ENCODE data around the gene DENND6A.
A peak's percentile ranks its signal among the peaks of the same experiment; 100 is the strongest.
"Not testable (repeated sequence)": the region's sequence is repeated elsewhere in the genome, so short reads cannot be mapped to it uniquely, and the experiment has no call there.

DENND6A gene

DNA sequence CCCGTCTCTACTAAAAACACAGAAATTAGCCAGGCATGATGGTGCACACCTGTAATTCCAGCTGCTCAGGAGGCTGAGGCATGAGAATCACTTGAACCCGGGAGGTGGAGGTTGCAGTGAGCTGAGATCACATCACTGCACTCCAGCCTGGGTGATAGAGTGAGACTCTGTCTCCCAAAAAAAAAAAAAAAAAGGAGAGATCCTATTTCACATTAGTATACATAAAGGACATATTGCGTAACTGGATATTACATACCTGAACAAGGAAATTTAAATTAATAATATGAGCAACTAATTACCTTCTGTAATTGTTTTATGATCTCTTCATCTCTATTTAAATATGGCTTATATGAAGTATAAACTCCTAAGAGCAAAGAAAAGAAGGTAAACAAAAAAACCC is 58.6 kb downstream of the DENND6A start:
- DNase-seq (ENCODE audit: low spot score) = not testable (repeated sequence)

DNA sequence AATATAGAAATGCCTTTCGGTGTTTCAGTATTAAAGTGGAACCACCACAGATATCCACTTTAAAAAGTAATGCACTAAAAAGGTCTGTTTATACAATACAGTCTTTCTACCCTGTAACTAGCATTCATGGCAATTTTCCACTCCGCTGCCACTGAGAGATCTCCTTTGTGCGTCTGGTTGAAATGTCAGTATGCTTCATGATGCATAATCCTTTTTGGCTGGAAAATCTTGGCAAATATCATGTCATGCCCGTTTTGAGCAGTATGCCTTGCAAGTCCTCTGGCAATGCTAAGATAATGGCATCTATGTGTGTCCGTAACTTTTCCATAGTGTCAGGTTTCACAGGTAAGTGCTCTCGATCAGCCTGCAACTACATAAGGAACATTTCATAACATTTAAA is 64.9 kb downstream of the DENND6A start:
- no peak for DNase-seq (ENCODE audit: low spot score)

GRCh38 chr3:57624801-57625200 is 68.1 kb downstream of the DENND6A start:
- no peak for DNase-seq (ENCODE audit: low spot score)

DNA sequence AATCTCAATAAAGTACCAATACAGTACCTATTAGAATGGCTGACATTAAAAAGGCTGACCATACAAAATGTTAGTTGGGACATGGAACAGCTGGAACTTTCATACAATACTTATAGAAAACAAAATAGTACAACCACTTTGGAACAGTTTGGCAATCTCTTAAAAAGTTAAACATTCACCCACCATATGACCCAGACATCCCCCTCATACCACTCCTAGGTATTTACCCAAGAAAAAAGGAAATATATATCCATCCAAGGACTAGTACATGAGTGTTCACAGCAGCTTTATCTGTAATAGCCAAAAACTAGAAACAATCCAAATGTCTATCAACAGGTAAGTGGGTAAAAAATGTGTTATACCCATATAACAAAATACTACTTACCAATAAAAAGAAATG is 70.5 kb downstream of the DENND6A start:
- no peak for DNase-seq (ENCODE audit: low spot score)

- DNase-seq (ENCODE audit: low spot score) = no peak
Observed at GRCh38 chr3:57617739-57618138, 75.1 kb downstream of the DENND6A start.

DNA sequence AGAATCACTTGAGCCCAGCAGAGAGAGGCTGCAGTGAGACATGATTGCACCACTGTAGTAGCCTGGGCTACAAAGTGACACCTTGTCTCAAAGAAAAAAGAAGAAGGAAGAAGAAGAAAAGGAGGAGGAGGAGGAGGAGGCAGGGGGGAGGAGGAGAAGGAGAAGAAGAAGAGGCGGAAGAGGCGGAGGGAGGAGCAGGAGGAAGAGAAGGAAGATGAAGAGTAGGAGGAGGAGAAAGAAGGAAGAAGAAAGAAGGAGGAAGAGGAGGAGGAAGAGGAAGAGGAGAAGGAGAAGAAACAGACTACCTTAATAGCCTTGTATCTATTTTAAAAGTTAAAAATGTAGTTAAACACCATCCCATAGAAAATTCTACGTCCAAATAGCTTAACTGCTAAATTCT is 76.6 kb downstream of the DENND6A start:
- no peak for DNase-seq (ENCODE audit: low spot score)

DNA sequence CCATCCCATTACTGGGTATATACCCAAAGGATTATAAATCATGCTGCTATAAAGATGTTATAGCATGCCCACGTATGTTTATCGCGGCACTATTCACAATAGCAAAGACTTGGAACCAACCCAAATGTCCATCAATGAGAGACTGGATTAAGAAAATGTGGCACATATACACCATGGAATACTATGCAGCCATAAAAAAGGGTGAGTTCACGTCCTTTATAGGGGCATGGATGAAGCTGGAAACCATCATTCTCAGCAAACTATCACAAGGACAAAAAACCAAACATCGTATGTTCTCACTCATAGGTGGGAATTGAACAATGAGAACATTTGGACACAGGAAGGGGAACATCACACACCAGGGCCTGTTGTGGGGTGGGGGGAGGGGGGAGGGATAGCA is 81.0 kb downstream of the DENND6A start:
- DNase-seq (ENCODE audit: low spot score) = not testable (repeated sequence)

DNA sequence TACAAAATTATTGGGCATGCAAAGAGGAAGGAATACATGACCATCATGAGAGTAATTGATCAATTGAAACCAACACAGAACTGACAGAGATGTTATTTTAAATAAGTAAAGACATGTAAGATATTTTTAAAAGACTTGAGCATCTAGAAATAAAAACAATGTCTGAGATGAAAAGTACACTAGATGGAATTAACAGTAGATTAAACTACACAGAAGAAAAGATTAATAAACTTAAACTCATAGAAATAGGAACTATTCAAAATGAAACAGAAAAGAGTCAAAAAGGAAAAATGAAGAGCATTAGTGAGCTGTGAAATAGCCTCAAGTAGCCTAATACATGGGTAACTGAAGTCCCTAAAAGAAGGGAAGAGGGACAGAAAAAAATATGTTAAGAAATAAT is 87.2 kb downstream of the DENND6A start:
- no peak for DNase-seq (ENCODE audit: low spot score)

GRCh38 chr3:57604971-57605370 is 87.9 kb downstream of the DENND6A start:
- no peak for DNase-seq (ENCODE audit: low spot score)

- DNase-seq (ENCODE audit: low spot score) = no peak
Observed at GRCh38 chr3:57600195-57600594, 92.7 kb downstream of the DENND6A start.

- peak; percentile 15 for DNase-seq (ENCODE audit: low spot score)
Observed at GRCh38 chr3:57598765-57599360, 94.0 kb downstream of the DENND6A start.

DNA sequence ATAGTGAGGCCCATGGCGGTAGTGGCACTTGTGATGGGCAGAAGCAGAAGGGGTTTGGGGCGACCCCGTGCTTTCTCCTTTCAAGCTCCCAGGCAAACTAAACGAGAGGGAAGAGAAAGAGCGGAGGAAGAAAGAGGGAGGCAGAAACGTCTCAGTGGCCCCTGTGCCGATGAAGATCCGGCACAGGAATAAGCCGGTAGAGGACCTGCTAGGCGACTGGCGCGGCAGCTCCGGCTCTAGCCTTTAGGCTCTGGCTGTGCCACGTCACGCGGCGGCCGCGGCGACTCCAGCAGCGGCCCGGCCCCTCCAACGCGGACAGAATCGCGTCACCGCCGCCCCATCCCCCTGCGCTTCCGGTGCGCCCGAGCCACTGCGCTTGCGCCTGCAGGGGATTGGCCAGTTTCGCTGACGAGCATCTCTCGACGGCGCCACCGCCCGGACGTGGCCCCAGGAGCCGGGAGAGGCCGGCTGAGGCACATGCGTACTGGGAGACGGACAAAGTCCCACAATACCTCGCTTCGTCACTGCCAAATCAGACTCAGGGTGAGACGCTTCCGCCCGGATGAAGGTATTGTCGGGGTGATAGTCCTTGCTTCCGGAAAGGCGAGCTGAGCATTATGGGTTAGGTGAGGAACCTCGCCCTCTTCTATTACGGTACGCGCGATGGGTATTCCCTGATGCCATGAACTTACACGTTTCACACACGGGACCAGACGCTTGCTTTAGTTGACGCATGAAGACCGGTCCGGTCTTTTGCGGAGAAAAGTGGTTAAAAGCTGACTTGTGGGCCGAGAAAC is 95.6 kb downstream of the DENND6A start, which contains the start of gene ARF4:
Gene ARF4 (minus strand): TSS at position 218 of the 797 bp plus-strand sequence. CDS start 204 bp downstream, at position 14.
- DNase-seq (ENCODE audit: low spot score) = peak; percentile 99

GRCh38 chr3:57596495-57597126 is 96.3 kb downstream of the DENND6A start:
- peak; percentile 75 for DNase-seq (ENCODE audit: low spot score)

DNA sequence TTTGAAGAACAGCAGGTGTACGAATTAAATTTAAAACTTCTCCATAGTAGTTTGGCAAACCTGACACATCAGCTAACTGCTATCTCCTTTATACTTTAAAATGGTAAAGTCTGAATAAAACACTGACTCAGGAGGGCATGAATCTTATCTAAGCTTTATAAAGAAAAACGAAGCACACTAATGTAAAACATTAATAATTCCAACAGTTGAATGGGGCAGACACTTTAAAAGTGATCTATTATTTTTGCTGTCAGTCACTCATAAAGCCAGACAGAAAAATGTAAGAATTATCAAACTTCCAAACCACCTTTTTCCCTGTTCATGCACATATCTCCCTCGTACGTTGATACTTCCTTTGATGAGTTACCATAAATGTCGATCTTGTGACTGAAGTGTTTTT is 98.3 kb downstream of the DENND6A start:
- no peak for DNase-seq (ENCODE audit: low spot score)

- no peak for DNase-seq (ENCODE audit: low spot score)
Observed at GRCh38 chr3:57594144-57594543, 98.7 kb downstream of the DENND6A start.

DNA sequence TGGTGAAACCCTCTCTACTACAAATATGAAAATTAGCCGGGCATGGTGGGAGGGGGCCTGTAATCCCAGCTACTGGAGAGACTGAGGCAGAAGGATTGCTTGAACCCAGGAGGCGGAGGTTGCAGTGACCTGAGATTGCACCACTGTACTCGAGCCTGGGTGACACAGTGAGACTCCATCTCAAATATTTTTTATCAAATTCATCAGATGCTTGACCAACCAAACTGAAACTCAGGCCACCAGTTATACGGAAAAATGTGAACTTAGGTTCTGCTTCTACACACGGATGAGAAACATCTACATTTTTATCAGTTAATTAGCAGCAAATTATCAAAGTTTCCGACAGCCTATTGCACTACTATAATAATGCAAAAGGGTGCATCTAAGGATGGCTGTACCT is 100.6 kb downstream of the DENND6A start:
- no peak for DNase-seq (ENCODE audit: low spot score)

DNA sequence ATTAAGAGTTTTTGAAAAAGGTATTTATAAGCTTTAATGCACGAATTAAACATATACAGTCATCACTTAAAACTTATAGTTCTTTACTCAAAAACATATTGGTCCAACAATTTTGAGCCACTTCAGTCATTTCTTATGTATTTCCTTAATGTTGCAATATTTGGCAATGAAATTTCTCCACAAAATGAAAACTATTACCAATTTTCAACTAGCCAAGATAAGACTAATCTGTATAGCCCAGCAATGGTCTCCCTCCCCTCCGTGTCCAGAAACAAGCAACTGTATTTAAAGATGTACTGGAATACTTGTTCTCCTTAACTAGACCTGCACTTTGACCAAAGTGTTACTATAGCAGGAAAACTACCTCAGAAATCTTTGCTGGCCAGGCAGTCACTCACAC is 105.0 kb downstream of the DENND6A start:
- DNase-seq (ENCODE audit: low spot score) = no peak

DNA sequence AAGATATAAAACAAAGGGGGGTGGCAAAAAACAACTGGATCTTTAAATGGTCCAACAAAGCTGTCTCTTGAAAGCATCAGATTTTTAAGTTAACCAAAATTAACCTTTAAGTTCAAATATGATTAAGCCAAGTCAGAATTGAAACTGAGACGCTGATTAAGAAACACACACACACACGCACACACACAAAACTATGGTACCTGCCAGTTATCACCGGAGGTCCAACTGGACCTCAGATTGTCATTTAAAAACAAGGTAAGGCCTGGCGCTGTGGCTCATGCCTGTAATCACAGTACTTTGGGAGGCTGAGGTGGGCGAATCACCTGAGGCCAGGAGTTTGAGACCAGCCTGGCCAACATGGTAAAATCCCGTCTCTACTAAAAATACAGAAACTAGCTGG is 106.1 kb downstream of the DENND6A start:
- DNase-seq (ENCODE audit: low spot score) = no peak

- DNase-seq (ENCODE audit: low spot score) = peak; percentile 31
Observed at GRCh38 chr3:57583544-57583943, 109.3 kb downstream of the DENND6A start.

DNA sequence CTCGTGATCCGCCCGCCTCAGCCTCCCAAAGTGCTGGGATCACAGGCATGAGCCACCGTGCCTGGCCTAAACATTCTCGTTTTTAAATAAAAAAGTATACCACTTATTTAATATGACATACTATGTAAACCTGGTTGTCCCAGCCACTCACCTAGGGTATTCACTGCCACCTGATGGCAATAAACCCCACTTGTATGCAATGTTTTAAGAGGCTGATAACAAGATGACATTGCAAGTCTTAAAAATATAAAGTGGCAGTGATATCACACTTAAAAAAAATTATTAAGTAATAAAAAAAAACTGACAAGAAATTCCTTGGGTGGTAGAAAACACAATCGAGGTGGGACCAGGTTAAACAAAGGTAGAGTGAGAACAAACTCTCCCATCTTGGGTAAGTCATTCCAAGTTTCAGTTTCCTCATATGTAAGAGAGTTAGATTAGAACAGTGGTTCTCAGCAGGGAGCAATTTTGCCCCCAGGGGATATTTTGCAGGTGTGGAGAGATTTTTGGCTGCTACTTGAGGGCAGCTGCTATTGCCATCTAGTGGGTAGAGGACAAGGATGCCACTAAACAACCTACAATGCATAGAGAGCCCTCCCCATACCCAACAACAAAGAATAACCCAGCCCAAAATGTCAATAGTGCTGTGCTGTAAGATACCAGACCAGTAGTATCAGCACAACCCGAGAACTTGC is 110.3 kb downstream of the DENND6A start:
- peak; percentile 52 for DNase-seq (ENCODE audit: low spot score)

DNA sequence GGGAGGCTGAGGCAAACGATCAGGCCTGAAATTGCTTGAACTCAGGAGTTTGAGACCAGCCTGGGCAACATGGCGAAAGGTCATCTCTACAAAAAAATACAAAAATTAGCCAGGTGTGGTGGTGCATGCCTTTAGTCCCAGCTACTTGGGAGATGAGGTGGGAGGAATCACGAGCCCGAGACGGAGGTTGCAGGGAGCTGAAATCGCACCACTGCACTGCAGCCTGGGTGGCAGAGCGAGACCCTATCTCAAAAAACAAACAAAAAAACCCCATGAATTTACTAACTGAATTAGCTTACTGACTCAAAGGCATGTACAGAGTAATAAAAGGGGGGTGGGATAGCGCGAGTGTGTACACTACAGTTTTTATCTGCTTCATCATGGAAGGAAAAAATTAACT is 115.1 kb downstream of the DENND6A start:
- no peak for DNase-seq (ENCODE audit: low spot score)

DNA sequence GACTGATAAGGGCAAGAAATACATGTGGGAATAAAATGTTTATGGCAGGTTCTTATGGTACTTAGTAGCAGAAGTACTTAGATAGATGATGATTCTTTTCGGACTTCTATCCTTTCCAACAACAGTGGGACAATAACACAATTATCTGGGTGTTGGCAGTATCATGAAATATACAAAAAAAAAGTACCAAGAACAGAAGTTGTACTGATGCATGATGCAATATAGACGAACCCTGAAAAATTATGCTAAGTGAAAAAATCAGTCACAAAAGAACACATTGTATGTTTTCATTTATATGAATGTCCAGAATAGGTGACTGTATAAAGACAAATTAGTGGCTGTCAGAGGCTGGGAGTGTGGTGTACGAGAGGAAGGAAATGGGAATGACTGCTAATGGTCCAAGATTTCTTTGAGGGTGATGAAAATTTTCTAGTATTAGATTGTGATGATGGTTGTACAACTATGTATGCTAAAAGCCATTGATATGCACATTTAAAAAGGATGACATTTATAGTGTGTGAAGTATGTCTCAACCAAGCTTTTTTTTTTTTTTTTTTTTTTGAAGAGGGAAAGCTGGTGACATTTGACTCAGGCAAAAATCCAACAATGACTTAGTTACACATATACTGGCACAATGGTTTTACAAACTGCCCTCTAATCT is 116.8 kb downstream of the DENND6A start:
- no peak for DNase-seq (ENCODE audit: low spot score)

Measured in LoVo (cell line).